Measurements from ENCODE around the gene ENTR1.
"Not testable (repeated sequence)": the region's sequence is repeated elsewhere in the genome, so short reads cannot be mapped to it uniquely, and the experiment has no call there.

Gene ENTR1

GRCh38 chr9:136418182-136419091 lies 8.0 kb upstream of the ENTR1 start:
- no peak for DNase-seq

DNA sequence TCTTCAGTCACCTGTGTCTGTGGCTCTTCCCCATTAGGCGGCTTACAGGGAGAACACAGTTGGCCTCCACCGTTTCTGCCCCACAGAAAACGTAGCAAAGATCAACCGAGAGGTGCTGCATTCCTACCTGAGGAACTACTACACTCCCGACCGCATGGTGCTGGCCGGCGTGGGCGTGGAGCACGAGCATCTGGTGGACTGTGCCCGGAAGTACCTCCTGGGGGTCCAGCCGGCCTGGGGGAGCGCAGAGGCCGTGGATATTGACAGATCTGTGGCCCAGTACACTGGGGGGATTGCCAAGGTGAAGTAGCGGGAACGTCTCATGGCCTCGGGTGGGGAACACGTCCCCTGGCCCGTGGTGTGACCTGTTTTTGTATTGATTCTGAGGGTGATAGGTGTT lies 6.5 kb upstream of the ENTR1 start:
- no peak for DNase-seq

DNA sequence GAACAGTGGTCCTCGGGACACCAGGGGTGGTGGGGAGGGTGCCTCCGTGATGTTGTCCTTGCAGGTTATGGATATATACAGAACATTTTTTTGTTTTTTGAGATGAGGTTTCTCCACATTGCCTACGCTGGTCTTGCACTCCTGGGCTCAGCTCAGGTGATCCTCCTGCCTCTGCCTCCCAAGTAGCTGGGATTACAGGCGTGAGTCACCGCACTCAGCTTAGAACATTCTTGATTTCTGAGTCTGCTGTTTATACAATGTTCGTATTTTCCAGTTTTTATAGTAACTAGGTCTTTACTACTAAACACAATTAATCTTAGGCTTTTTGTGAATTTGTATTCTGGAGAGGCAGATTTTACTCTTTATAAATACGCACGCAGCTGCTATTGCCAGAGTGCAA lies 6.0 kb upstream of the ENTR1 start:
- DNase-seq, result no peak

DNA sequence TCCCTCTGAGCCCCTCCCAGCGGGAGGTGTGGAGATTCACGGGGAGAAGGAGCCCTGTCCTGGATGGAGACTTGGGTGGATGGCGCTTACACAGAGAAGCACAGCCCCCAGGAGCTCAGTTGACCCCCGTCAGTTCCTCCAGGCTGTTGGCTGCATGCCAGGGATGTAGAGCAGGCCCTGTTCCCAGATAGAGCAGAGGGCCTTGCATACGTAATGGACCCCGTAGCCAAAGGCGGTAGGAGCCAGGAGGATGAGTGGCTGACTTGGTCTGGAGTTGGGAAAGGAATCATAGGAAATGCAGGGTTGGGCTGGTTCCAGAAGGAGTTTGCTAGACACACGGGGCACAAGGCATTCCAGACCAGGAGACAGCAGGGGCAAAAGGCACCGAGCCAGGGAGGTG lies 2.5 kb upstream of the ENTR1 start:
- no peak for DNase-seq

DNA sequence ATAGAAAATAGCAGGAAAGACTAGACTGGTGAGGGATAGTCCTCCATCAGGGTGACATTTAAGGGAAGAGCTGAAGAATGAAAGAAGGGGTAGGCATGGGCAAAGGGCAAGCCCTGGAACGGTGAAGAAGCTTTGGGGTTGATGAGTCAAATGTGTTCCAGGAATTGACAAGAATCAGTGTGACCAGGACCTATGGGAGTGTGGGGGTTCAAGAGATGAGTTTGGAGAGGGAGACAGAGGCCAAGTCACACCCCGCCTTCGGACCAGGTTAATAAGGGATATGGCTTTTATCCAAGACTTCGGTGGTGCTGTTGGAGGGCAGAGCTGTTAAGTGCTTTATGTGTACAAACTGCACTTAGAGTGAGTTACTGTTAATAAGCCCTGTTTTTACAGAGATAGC lies 964 bp upstream of the ENTR1 start:
- DNase-seq, result no peak

GRCh38 chr9:136409557-136410455 lies 608 bp downstream of the ENTR1 start:
- no peak for DNase-seq

DNA sequence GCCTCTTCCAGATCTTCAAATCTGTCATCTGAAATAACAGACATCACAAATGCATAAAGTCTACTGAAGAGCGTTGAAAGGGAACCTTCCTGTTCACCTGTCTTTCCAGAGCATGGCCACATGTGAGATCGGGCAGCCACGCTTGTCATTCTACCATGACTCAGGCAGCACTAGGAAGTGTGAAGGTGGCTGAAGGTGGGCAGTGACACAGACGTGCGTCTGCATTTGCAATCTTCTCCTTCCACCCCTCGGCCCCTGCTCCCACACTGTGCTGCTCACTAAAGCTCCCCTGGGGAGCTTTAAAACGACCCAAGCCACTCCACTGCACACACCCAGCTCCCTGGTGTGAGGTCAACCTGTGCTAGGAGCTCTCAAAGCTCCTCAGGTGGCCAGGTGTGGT lies 2.5 kb downstream of the ENTR1 start:
- DNase-seq, result no peak

- not testable (repeated sequence) for DNase-seq
Measured at GRCh38 chr9:136407061-136407460, 3.4 kb downstream of the ENTR1 start.

GRCh38 chr9:136405904-136406303 lies 4.5 kb downstream of the ENTR1 start:
- DNase-seq, result not testable (repeated sequence)

DNA sequence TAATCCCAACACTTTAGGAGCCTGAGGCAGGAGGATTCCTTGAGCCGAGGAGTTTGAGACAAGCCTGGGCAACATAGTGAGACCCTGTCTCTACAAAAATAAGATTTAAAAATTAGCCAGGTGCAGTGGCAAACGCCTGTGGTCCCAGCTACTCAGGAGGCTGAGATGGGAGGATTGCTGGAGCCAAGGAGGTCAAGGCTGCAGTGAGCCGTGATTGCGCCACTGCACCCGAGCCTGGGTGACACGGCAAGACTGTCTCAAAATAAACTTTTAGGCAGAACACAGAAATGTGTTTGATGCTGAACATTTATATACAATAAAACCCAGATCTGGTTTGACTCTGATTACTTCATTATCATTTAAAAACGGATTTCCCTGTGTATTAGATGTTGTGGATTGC lies 4.9 kb downstream of the ENTR1 start:
- no peak for DNase-seq

DNA sequence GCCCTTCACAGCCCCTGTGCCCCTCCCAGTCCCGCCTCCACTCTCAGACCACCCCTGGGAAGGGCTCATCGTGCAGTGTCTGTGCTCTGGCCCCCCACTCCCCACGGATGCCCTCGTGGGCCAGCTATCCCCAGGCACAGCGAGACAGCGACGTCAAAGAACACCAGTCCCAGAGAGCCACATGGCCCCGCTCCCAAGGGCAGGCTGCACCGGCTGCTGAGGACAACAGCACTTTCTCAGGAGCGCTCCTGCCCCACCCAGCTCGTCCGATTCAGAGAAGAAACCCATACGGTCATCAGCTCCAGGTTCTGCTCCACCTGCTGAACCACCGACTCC lies 5.6 kb downstream of the ENTR1 start:
- DNase-seq, result no peak

DNA sequence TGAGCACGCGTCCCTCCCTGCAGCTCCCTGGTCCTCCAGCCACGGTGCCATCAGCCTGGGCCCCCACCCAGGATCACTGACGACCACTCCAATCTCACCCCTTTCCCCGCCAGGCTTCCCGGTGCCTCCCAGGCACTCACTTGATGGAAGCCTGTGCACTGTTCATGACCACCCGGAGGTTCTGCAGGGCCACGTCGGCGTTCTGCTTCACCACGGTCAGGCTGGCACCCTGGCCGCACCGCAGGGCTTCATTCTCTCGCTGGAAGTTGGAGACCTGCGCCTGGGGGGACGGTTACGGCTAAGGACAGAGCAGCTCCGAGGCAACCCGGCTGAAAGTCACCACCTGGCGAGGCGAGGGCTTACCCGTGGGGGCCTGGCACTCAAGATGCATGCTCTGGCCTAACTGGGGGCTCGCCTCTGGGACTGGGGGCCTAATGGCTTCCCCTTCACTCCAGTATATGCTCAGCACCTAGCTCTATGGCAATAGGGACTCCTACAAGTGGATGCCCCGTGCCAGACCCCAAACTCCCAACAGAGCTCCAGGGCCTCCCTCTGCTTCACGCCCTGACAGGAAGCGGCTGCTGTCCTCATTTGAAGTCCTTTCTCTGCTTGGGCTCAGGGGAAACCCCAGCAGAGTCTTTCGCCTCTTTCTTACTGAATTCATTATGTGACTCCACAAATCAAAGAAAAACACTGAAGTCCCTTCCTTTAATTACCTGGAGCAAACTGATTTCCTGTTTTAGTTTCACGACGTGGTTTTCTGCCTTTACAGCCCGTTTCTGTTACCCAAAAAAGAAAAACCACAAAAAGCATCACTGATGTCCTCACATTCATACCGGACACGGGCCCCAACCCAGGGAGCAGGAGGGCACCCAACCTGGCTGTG lies 6.3 kb downstream of the ENTR1 start:
- DNase-seq, result no peak

DNA sequence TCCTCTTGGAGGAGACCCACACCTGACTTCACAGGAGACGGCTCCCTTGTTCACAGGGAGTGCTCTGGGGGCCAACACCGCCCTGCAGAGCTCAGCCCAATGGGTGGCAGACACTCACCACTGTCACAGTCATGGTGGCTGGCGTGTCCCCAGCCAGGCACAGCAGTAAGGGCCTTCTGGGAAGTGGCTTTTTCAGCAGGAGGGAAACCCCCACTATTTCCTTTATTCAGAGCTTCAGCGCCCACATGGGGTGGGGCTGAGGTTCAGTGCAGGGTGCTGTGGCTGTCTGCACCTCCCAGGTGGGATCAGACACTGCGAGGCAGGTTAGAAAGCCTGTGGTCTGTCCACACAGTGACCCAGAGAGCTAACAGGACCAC lies 6.9 kb downstream of the ENTR1 start:
- no peak for DNase-seq

- DNase-seq, result no peak
Measured at GRCh38 chr9:136402067-136402466, 8.3 kb downstream of the ENTR1 start.

DNA sequence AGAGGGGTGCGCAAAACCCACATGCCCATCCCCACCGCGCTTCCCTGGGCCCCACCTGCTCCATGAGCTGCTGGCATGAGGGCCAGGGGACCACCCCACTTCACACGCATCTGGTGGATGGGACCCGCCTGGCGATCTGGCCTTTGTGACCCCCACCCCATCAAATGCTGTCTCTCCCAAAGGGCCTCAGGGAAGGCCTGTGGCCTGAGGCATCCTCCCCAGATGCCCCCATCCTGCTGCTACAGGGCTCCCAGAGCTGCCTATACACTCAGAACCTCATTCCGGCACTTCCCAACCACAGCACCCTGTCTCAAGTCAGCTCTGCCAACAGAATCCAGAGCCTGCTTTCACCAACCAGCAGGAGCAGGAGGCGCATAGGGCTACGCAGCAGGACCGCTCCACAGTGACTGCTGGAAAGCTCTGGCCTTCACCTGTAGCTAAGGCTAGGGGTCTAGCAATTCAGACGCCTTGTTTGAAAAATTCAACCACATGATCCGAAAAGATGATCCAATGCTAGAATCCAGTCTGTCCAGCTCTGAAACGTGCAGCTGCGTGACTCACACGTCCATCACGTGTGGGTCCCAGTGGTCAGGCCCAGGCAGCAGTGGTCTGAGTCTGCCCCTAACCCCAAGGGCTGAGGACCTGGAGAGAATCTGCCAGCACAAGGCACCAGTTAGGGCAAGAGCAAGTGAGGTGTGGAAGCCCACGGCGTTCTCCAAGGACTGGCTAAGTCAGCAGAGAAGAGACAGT lies 9.1 kb downstream of the ENTR1 start:
- no peak for DNase-seq

DNA sequence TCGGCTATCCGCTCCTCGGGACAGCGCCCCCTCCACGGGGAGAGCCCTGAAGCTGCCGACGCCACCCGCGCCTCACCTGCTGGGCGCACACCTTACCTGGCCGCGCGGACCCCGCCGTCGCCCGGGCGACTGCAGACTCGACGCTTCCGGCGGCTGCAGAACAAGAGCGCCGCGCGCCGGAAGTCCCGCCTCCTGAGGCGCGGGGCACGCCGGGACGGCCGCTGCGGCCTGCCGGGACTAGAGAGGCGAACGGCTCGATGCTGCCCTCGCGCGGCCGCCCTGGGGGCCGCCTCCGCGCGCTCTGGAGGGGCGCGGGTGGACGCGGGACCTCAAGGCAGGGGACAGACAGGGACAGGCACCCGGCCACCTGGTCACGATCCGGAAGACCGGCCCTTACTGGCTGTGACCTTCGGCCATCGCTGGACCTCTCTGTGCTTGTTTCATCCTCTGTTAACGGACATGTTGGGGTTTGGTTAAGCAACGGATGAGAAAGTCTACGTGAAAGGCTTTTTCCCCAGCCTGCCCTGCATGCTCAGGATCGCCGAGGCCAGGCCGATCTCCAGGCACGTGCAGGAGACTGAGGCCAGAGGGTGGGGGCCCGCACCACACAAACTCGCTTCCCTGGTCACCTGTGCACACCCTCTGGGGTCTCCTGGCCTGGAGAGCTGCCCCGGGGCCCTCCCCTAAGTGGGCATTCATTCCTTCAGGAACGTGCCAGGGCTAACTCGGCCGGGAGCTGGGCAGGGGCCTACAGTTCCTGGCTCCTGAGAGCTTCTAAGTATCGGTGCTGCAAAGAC lies 10.2 kb downstream of the ENTR1 start, which contains the start of gene SNAPC4:
SNAPC4 (minus strand) TSS at position 133 of the 797 bp plus-strand sequence. CDS start 1,742 bp downstream, outside the sequence.
- peak; percentile 54 for DNase-seq

DNA sequence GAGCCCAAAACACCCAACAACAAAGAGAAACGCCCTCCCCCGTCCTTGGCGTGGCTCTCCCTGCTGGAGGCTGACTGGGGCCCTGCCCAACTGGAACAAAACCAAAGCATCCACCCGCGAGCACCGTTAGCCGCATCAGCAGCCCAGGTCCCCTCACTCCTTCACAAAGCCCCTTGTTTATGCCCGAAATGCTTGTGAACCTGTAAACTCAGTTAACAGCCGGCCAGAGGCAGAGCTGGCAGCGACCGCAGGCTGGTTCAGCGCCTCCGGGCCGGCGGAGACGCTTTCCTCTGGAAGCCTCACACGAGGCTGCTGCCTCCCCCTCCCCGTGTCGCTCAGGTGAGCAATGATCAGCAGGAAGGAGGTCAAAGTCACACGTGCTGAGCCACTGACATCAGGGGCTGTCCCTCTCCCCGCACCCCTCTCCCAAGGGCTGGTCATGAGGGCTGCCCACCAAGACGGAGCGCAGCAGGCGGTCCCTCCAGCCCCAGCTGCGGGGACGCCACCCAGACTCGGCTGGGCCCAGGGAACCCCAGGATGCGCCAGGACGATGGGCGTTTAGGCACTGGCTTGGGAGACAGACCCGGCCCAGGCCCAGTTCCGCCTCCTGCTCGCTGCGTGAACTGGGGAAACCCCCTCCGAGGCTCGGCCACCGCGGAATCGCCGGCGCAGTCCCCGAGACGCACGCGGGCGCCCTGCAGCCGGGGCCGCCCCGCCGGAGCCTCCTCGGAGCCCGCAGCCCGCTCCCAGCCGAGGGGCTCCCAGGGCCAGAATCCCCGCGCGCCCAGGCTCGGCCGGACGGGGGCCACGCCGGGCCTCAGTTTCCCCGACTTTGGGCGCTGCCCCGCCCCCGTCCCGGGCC lies 11.0 kb downstream of the ENTR1 start:
- no peak for DNase-seq

- no peak for DNase-seq
Measured at GRCh38 chr9:136398286-136398685, 12.1 kb downstream of the ENTR1 start.

GRCh38 chr9:136397643-136398042 lies 12.8 kb downstream of the ENTR1 start:
- no peak for DNase-seq

DNA sequence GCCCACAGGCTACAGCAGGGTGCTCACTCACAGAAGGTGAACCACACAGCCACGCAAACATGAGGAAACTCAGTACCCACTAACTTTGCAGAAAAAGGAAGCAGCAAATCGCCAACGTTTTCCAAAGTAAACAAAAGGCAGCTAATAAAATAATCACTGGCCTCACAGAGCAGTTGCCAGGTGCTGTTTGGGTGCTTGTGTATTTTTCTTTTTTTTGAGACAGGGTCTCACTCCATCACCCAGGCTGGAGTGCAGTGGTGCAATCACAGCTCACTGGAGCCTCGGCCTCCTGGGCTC lies 14.2 kb downstream of the ENTR1 start:
- DNase-seq, result no peak
